A673 (cell line): ENCODE results near the gene PRKCQ.

Experiments used
- CTCF ChIP-seq: fragments of 300-800, 200-600 bp; sonication (generic); conservative IDR thresholded peaks from 2 replicates; pipeline ENCODE4 v1.5.1; 2017; ENCODE audit warnings: low read depth, mild to moderate bottlenecking, antibody characterized with exemption, low read length, moderate library complexity, mixed read lengths
- EZH2 ChIP-seq: fragments of 200-600 bp; sonication (generic); IDR thresholded peaks from 2 replicates; pipeline ENCODE4 v1.6.1; 2017; ENCODE audit warnings: borderline replicate concordance, low read depth, mild to moderate bottlenecking, mixed read lengths, antibody characterized with exemption, low read length; ENCODE audit not compliant: poor library complexity, severe bottlenecking

DNA sequence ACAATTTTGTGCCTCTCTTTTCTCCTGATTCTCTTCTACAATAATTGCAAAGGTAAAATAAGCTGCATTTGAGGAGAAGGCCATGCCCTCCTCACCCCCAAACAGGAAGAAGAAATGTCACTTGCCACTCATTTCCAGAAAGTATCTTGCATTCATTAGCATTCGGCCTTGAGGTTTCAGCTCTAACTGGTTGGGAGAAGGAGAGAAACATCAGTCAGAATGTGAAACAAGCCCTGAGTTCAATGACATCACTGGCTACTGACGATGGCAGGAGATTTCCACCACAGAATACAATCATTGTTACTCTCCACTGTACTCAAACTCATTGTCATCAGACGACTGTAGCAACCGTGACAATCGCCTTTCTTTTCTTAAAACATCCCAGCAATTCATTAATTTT lies 72.8 kb downstream of the PRKCQ start:
- TF ChIP-seq CTCF (no peak), EZH2 (no peak)
